Measurements from ENCODE around the gene CALML5.

CALML5 gene

DNA sequence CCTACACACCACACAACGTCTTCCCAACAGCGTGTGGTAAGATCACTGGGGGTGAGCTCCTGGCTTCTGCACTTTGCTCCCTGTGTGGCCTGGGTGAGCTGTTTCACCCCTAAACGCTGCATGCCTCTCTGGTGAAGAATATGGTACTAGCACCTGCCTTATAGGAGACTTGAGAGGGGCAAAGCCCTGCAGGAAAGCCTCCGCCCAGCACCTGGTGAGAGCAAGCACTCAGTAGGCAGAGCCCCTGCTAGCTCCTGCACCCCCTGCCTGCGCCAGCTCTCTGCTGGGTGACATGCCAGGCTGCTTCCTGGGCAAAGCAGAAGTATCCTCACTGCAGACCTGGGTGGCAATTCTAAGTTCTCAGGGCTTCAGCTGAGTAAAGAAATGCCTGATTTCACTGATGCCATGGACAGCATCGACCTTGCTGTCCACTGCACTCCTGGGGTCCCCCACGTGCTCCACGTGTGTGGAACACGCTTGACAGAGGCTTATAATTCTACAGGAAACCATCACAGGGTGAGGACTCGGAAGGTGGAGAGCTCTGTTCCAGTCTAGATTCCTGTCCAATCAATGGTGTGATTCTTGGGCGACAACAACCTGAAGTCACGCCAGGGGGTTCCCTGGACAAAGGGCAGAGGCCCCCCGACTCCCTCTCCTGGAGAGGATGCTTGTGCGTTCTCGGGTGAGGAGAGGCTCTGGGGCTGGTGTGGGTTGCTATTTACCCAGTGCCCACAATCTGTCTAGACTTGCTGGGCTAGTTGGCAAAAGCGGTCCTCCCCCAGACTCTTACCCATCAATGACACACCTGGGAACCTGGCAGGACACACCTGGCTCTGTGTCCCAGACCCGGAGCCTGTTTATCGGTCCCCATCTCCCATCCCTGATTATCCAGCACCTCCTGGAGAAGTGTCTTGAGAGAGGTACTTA is 5.0 kb upstream of the CALML5 start:
- no peak for FAIRE-seq
- no peak for TF ChIP-seq POLR2A (IDR thresholded peaks at IDR 0.05; ENCODE audit: low read depth, low read length)
- no peak for DNase-seq (ENCODE audit: insufficient read length, low spot score)

DNA sequence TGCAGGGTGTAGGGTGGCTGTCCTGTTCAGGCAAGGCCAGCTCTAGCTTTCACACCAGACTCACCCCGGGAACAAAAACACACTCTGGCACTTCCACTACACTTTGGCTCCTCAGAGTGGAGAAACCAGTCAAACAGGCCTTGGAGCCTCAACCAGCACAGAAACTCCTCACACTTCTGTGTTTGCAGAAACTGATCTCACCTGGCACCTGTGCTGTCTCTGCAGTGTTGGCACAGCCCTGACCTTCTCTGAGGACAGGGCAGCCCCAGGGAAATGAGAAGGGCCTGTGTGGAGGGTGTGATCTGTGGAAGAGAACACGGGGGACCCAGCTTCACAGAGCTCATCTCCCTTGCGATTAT is 4.1 kb upstream of the CALML5 start:
- no peak for FAIRE-seq
- DNase-seq (ENCODE audit: insufficient read length, low spot score): no peak

DNA sequence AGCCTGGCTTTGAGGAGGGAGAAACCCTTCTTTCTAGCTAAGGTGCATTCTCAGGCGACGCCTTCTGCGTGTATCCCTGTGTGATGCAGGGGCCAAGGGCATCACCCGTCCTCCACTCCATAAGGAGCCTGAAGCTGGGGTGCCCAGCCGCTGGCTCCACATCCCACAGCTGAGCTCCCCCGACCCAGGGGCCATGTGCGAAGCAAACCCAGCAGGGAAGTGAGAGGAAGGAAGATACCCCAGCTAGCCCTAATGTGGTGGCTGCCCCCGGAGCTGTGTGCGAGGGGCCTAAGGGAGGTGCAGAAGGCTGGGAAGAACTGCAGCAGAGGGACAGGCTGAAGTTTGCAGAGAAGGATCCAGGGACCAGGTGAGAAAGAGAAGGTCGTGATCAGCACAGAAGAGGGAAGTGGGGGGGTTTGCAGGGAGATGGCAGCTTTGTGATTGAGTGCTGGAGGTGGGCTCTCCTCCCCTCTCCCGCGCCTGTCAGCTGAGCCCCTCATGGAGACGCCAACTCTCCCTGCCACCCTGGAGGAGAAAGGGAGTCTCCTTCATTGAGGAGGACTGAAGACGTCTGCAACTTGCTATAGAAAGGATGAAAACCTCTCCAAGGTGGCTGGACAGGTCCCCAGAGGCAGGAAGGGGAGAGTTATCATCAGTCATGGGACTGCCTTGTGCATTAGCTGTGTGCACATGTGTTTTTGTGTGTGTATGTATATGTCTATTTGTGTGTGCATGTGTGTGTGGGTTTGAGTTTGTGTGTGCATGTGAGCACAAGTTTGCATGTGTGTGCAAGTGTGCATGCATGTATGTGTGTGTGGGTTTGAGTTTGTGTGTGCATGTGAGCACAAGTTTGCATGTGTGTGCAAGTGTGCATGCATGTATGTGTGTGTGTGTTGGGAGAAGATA is 3.5 kb upstream of the CALML5 start:
- FAIRE-seq (no peak), DNase-seq (ENCODE audit: insufficient read length, low spot score) (no peak)
- TF ChIP-seq POLR2A (IDR thresholded peaks at IDR 0.05; ENCODE audit: low read depth, low read length): no peak

More for the DNA sequence above, 4.1 kb upstream of the CALML5 start:
- TF ChIP-seq POLR2A (IDR thresholded peaks at IDR 0.05; ENCODE audit: low read depth, low read length): no peak

DNA sequence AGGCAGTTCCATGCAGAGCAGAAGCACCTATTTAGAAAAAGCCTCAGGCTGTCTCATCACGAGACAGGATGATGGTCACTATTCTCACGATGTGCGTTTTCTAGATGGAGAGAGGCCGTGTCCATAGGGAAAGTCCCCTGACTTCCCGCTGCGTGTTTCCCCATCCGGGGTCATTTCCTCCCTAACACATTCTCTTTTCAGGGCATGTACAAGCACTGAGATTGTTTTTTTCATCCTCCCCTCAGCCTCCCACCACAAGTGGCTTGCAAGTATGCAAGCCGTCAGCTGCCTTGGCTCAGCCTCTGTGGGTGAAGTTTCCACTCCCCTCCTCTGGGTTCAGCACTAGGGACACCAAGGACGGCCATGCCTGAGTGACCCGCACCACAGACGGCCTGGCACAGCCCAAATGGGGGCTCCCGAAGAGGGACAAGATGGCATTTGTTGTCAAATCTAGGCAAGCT is 2.7 kb upstream of the CALML5 start:
- DNase-seq (ENCODE audit: insufficient read length, low spot score) (no peak), FAIRE-seq (no peak)
- TF ChIP-seq POLR2A (IDR thresholded peaks at IDR 0.05; ENCODE audit: low read depth, low read length): no peak

DNA sequence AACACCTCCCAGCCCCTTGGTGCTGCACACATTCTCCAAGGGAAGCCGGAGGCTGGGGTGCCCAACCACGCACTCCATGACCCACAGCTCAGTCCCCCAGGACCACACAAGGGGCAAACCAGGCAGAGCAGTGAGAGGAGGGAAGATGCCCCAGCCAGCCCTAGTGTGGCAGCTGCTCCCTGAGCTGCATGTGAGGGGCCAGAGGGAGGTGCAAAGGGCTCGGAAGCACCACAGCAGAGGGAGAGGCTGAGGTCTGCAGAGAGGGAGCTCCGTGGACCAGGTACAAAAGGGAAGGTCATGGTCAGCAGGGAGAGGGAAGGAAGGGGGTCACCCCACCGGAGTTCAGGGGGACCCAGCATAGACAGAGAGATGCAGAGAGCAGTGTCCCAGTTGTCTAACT is 1.5 kb upstream of the CALML5 start:
- no peak for FAIRE-seq

DNA sequence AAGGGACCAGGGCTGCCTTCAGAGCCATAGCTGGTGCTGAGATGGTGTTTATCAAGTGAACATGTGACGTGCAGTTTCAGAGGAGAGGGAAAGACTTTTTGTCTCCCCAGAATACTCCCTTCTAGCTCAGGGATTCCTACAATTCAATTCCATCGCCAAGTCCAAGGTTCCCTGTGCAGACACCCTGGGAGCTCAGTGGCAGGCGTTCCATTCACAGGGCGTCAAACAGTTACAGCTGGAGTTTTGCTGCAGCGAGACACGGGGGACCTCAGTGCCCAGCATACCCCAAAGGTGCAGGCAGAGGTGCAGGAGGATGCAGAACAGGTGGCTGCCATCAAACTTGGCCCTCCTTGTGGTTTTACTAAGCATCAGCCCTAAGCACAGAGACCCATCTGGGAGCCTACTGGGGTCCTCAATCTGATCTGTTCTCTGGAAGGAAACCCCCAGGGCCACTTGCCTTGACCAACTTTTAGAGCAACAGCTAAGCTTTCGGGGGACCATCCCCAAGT is 846 bp upstream of the CALML5 start:
- no peak for TF ChIP-seq POLR2A (IDR thresholded peaks at IDR 0.05; ENCODE audit: low read depth, low read length)
- FAIRE-seq (no peak), DNase-seq (ENCODE audit: insufficient read length, low spot score) (no peak)

More for the DNA sequence above, 1.5 kb upstream of the CALML5 start:
- no peak for DNase-seq (ENCODE audit: insufficient read length, low spot score)
- no peak for TF ChIP-seq POLR2A (IDR thresholded peaks at IDR 0.05; ENCODE audit: low read depth, low read length)

DNA sequence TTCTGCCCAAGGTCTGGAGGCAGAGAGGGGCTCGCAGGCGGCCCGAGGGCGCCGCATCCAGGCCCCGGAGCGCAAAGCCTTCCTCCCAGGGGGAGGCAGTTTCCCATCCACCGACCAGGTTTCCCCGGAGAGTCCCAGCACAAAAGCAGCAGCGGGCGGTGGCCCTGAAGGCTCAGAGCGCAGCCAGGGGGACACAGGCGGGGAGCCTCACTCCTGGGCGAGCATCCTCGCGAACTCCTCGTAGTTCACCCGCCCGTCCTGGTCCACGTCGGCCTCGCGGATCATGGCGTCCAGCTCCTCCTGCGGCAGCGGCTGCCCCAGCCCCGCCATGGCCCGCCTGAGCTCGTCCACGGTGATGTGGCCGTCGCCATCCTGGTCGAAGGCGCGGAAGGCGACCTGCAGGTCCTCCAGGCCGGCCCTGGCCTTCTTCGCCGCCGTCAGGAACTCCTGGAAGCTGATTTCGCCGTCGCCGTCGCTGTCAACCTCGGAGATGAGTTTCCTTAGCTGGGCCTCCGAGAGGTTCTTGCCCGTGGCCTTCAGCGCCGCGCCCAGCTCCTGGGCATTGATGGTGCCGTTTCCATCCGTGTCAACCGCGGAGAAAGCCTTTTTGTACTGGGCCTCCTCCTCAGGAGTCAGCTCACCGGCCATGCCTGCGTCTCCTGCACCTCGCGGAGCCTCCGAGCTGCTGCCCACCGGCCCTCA is 428 bp downstream of the CALML5 start:
- FAIRE-seq (no peak), DNase-seq (ENCODE audit: insufficient read length, low spot score) (no peak)
- TF ChIP-seq POLR2A (IDR thresholded peaks at IDR 0.05; ENCODE audit: low read depth, low read length): no peak

DNA sequence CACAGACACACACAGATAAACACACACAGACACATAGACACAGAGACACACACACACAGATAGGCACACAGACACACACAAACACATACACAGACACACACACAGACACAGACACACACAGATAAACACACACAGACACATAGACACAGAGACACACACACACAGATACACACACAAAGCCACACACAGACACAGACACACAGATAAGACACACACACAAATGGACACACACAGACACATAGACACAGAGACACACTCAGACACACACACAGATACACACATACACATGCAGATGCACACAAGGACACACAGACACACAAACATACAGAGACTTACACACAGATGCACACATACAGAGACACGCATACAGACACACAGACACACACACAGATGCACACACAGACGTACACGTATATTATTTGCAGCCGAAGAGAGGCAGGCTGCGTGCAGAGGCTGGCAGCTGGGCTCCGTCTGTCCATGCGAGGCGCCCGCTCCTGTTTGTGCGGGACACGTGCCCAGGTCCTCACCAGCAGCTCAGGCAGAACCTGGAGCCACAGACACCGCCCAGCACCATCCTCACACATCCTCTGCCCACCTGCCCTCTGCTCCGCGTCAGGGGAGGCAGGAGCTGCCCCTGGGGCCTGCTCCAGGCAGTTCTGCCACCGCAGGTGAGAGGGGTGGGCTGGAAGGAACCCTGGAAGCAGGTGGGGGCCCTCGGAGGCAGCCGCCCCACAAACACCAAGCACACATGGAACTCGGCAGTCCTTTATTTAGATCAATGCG is 1.2 kb downstream of the CALML5 start:
- FAIRE-seq: no peak
- DNase-seq (ENCODE audit: insufficient read length, low spot score): no peak
- no peak for TF ChIP-seq POLR2A (IDR thresholded peaks at IDR 0.05; ENCODE audit: low read depth, low read length)

DNA sequence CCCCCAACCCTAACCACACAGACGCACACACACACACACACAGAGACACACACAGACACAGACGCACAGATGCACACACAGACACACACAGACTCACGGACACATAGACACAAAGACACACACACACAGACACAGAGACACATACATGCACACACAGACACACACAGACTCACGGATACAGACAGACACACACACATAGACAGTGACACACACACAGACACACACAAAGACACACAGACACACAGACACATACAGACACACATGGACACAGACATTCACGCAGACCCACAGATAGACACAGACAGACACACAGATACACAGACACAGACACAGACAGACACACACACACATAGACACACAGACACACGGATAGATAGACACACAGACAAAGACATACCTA is 2.1 kb downstream of the CALML5 start:
- FAIRE-seq (no peak), DNase-seq (ENCODE audit: insufficient read length, low spot score) (no peak)
- TF ChIP-seq POLR2A (IDR thresholded peaks at IDR 0.05; ENCODE audit: low read depth, low read length): no peak

DNA sequence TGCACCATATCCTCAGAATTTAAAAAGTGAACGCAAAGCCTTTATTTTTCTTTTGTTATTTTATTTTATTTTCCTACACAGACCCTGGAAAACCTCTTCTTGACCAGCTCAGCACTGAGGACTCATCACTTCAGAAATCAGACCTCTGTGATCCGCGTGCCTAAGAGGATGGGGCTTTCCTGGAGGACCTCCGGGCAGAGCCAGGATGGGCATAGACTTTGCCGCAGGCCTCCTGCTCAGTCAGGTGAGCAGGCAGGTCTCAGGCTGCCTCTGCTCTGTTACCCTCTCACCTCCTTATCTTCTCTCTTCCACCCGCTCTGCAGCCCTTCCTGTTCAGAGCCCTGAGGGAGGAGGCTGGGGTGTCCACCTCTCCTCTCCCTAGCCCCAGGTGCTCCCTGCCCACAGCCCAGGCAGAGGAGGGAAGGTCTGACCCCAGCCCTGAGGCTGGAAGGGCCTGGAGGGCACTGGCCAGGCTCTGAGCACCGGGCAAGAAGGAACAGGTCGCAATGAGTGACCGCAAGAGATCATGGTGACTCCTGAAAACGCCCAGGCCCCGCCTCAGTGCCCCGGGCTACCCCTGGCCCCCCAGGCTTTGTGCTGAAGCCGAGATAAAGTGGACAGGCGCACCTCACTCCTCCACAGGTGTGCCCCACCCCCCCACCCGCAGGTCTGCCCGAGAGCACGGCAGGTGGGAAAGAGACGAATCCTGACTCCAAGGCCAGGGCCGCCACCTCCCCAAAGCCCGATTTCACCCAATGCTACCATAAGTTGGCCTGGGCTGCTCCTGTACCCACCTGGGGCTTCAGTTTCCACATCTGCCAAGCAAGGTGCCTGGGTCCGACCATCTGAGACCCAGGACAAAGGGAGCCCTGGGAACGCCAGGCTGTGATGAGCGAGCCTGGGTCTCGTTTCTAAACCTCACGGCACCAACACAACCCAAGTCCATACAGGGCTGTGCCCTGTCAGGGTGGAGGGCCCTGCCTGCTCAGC is 2.8 kb downstream of the CALML5 start:
- DNase-seq (ENCODE audit: insufficient read length, low spot score) (no peak), FAIRE-seq (no peak)
- no peak for TF ChIP-seq POLR2A (IDR thresholded peaks at IDR 0.05; ENCODE audit: low read depth, low read length)

DNA sequence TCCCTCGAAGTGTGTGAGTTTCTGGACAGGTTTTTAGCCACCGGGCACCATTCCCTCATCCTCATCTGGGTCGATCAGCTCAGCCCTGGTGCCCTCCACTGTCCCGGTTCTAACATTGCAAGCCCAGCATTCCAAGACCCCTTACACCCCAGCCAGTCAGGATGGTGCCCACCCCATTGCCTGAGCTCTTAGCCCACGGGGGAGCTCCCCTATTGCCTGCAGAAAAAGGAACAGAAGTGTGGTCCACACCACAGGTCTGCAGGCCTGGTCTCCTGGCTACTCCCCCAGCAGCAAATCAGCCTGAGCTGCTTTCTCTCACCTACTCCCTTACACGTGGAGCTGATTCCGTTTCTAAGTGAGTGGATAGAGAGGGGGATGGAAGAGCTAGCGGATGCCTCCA is 4.8 kb downstream of the CALML5 start:
- no peak for TF ChIP-seq POLR2A (IDR thresholded peaks at IDR 0.05; ENCODE audit: low read depth, low read length)
- FAIRE-seq: no peak
- no peak for DNase-seq (ENCODE audit: insufficient read length, low spot score)

DNA sequence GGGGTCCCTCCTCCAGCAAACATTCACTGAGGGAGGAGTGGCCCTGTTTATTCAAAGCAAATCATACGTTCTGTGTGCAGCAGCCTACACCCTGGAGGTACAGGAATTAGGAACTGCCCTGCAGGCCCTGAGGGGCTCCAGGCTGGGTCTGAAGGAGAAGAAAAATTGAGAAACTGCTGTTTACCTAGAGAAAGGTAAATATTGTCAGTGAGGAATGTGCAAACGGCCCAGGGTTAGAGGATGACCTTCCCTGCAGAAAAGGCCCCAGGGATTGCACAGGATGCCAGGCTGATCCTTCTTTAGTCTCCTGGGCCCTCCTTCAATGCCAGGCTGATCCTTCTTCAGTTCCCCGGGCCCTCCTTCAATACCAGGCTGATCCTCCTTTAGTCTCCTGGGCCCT is 5.7 kb downstream of the CALML5 start:
- TF ChIP-seq POLR2A (IDR thresholded peaks at IDR 0.05; ENCODE audit: low read depth, low read length): no peak
- no peak for FAIRE-seq
- no peak for DNase-seq (ENCODE audit: insufficient read length, low spot score)

Data from H54 (cell line).